Activated CD8-positive, alpha-beta memory T cell treated with anti-CD3 and anti-CD28 coated beads for 24 hours (primary cell): Measurements from ENCODE around the gene LAMC1.
A peak's percentile ranks its signal among the peaks of the same experiment; 100 is the strongest.

Experiments
- DNase-seq: peaks from one replicate; pipeline ENCODE4 v3.0.0-alpha.2; 2020

Gene LAMC1

DNA sequence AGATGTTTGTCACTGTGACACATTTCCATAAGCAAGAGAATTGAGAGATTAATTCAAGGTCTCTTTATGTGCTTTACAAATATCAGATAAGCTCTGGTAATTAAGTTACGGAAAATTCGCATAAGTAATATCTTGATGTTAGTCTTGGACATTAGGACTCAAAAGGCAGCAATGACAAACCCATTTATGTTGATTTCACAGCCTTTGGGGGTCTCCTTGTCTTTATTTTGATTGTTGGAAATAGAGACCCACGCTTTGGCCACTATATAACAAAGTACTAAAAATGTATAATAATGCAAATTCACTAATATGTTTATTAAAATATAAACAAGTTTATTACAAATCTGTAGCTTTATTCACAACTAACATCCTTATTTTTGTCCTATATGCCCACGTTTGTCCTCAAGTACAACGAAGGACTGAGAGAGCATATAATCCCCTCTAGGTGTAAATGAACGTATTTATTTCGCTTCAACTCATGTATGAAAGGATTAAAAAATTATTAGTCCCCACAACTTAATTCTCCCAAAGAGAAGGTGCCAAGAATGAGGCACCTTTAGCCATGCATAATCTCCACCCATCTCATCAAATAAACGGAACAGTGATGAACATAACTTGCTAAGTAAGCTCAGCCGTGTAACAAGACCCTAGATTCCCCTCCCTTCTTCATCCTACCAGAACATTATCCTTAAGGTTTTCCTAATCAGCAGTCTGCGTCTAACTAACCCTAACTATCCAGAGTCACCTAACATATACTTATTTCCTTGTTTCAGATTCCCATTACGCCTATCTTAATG, 1.6 kb upstream of the LAMC1 start:
- DNase-seq = no peak

DNA sequence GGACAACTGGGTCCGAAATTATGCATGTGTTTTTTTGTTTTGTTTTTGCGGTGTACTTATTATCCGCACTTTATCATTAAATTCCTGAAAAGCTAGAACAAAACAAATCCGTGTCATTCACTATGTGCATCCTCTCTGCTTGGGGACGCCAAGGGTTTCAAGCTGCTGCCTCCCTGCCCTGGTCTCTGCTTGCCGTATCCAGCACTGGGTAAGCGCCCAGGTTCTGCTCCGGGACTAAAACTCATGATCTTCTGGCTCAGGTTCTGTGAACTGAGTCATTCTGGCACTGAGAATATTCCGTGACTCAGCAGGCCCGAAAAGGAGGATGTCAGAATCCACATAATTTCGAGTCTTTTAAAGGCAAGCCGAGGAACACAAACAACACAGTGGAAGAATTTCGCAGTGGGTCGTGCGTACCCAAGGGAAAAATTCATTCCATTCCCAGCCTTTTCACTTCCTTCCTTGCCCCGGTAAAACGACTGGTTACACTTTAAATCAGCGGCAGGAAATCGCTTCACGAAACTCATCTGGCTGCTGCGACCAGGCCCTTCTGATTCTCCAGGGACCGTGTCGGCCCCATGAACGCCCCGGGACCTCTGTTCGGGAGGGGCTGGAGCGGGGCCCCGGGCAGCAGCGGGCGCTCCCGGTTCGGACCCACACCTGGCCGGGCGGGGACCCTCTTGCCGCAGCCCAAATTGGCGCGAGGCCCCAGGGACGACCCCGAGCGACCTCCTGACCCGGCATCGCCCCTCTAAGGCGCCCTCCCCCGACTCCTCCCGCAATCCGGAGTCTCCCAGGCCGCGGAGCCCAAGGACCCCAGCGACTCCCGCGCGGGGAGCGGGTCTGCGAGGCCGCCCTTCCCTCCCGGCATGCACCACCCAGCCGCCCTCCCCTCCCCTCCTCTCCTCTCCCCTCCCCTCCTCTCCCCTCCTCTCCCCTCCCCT, 746 bp upstream of the LAMC1 start:
- DNase-seq = peak; percentile 60

DNA sequence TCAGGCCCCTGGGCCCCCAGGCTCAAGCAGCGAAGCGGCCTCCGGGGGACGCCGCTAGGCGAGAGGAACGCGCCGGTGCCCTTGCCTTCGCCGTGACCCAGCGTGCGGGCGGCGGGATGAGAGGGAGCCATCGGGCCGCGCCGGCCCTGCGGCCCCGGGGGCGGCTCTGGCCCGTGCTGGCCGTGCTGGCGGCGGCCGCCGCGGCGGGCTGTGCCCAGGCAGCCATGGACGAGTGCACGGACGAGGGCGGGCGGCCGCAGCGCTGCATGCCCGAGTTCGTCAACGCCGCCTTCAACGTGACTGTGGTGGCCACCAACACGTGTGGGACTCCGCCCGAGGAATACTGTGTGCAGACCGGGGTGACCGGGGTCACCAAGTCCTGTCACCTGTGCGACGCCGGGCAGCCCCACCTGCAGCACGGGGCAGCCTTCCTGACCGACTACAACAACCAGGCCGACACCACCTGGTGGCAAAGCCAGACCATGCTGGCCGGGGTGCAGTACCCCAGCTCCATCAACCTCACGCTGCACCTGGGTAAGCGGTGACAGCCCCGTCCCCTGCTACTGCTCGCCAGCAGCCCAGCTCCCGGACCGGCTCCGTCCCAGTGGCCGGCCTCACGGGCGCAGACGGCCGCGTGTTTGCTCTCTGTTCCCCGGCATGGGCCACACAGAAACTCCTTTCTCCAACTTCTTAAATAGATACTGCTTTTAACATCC, 539 bp downstream of the LAMC1 start:
- DNase-seq = peak; percentile 72

DNA sequence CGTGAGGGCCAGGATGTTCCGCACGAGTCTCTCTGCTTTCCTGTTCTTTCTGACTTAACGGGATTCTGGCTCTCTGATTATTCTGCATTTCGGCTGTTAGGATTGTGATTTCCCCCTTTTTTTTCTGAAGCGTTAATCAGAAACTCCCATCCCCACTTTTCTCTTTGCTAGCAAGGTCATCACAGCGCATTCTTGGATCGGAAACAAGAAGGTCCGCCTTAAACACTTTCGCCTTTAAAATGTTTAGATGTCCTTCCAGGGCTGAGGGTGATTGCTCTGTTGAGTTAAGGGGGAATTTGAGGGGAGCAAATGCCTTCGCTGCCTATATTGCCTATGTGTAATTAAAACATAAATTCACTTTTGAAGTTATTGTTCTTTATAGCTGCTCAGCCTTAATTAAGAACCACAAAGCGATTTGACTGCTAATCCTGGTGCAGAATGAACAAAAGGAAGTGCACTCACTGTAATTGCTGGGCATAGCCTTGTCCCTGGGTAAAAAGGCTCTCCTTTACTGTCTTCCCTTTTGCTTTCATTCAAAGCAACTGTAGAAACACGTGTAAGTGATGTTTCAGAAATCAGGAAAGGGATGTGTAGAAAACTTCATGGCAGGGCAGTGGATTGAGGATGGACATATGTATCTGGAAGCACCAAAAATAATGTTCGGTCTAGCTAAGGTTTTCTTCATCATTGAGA, 1.2 kb downstream of the LAMC1 start:
- no peak for DNase-seq

DNA sequence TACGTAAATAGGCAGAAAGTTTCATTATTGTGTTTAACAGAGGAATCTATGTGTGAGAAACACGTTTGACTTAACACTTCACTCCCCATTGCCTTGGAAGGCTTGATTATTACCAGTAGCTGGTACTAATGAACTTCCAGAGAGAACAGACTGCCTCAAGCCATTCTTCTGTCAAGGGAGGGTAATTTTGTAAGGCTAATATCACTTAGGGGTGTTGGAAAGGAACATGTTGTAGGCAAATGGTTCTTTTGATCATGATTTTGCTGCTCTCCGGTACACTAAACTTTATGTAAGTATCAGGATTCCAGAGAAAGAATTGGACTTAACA, 1.8 kb downstream of the LAMC1 start:
- no peak for DNase-seq

DNA sequence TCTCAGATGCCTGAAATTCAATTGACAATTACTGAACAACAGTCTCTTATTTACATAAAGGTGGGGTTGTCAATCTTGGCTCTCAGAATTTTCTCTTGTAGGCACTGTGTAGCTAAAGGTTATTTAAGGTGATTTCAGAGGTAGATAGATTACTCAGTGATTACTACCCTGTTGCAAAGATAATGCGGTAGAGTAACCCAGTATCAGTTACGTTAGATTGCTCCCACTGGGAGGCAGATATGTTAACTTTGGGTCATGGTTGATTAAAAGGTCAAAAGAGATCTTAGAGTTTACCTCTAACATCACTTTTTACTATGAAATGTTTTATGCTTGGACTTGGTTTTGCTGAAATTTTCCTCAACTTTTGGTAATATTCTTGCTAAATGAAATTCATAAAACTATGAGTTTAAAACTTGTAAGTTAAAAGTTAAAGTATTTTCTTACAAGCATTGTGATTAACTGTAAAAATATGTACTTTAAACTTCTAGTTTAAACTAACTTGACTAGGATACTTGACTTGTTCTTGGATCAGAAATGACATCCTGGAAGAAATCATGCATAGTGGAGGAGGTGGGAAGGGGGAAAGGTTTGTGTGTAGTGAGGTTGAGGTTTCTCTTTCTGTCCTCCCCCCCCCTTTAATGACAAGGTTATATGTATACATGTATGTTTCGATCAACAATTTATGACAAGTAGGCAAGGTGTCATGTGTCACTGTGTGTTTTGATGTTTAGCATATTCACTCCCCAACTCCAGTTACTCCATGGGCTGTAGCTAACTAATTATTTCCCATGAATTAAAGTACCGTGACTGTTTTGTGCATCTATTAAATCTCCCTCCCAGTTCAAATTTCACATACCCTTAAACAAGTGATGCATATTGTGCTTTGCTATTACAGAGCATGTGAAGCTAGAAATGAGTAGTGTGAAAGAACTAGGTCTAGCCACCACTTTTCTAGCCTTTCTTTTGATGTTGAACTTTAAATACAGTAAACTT, 2.9 kb downstream of the LAMC1 start:
- DNase-seq = no peak

DNA sequence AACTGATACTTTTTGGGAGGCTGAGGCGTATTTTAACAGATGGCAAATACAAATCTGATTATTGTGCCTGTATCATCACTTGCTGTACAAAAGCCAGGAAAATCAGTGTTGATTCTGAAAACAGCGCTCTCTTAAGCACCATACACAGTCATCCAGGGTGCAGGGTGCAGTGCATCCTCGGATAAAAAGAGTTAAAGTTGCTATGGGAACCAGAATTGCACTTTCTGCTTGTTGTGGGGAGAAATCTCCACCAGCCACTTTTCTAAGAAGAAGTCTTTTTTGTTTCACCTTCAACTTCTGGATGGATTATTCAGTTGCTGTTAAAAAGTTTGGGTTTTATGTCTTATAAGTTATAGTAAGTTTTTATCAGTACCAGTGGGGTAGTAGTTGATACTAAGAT, 3.8 kb downstream of the LAMC1 start:
- no peak for DNase-seq

DNA sequence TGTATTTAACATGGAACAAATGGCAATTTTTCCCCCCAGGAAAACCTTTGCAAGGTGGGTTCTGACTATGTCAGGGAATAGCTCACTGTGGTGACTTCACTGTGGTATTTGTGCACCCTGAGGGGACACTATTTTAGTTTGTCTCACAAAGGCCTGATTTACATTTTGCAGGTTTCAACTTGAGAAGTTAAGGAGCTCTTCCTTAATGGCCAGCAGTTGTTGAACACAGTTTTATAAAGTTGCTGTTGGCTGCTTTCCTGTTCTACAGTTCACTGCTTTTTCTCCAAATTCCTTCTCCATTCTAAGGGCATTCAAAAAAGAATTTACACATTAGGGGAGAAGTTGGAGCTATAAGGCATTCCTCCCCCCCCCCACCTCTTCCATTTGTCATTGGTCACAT, 4.6 kb downstream of the LAMC1 start:
- no peak for DNase-seq

DNA sequence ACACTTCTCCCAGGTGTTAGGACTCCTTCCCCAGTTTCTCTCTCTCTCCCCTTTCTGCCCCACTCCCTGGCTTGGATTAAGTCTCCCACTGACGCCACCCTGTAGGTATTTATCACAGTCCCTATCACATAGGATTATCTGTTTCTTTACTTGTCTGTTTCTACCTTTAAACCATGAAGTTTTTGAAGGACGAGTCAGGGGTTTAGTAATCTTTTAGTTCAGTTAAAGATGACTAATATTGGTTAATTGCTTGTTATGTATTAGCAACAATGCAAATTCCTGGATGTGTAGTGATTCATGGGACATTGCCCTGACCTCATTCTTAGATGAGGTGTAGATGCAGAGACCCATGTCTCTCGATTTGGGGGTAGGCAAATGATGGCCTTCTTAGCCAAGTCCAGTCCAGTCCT, 6.4 kb downstream of the LAMC1 start:
- no peak for DNase-seq

DNA sequence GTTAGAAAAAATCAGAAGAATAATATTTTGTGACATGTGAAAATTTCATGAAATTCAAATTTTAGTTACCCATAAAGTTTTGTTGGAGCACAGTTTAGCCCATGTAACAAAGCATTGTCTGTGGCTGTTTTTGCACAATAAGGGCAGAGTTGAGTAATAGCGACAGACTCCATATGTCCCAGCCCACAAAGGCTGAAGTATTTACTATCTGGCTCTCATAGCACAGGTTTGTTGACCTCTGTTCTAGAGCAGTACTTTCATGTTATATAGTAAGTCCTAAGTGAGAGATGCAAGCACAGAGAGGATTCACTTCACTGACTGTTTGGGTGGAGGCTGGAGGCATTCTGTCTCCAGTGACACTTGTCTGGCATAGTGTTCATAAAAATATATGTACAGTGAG, 6.8 kb downstream of the LAMC1 start:
- no peak for DNase-seq

DNA sequence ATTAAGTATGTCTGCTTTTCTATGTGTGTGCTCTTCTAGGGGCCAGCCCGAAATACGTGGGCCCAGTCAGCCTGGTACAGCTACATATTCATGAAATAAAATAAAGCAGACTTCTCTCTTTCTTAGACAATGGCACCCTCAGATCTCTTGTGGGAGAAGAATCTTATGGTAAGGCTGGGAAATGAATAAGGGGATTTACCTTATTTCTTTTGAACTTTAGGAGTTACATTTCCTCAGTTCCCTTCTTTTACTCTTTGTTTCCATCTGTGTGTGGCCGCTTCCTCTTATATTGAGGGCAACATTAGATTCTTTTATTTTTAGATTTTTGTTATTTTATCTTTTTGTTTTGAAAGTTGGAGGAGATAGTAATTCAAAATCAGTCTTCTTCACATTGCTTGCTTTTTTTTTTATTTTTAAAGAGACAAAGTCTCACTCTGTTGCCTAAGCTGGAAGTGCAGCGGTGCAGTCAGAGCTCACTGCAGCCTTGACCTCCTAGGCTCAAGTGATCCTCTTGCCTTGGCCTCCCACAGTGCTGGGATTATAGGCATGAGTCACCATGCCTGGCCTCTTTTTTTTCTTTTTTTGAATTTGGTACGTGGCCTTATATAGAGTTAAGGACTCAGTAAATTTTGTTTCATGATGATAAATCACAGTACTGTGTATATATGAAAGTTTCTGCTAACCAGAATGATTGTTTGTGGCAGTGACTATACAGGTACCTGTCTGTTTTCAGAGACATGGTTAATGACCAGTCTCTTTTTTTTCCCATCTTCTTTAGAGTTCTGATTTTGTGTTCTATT, 9.1 kb downstream of the LAMC1 start:
- DNase-seq = no peak

DNA sequence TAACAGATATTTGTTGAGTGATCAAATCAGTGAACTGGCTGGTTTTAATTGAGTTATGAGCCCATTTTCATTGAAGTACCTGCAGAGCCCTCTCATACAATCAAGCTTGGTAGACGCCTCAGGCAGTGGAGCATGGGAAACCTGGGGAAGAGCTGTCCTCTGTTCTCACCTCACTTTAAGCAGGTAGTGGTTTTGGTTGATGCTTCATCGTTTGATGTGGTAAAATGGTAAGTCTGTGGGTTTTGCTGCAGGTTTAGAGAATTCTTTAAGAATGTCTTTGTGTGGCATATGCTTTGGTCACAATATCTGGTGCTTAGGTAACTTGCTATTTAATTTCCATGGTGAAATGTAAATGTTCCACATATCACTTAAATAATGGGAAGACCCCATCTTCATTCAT, 10.0 kb downstream of the LAMC1 start:
- DNase-seq = no peak

DNA sequence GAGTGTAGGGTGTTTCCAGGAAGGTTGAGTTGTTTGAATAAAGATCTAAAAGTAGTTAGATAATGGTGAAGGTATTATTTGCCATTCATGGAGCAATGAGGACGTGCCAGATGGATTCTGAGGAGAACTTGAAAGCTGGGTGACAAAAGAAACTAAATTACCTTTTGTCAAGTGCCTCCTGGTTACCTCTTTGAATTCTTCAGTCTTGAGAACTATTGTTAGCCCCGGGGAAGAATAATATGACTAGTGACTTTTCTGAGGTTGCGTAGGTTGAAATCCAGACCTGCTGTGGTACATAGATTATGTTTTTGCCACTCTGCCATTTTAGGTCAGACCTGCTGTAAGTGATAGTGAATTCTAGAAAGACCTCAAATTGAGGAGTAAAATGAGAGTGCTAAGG, 11.5 kb downstream of the LAMC1 start:
- no peak for DNase-seq

DNA sequence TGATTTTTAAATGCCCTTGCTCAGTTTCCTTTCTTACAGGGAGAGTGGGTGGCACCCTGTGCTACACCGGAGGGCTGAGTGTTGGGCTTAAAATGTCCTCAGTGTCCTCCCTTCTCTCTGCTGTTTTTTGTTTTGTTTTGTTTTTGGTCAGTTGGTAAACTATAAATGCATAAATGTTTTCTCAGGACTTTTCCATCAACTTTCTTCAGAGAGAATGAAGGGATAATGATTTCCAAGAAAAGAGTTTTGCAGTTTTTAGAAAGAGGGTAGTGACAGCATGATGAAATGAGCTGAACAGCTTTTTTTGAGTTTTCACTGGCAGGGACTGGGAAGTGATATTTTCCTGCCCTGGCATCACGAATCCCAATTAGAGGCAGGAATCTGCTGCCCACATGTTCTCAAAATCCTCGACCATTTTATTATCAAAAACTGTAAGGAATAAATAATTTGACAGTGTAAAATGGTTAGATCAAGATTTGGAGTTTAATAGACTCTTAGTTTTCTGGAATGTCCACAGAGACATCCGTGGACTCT, 15.2 kb downstream of the LAMC1 start:
- DNase-seq = no peak

DNA sequence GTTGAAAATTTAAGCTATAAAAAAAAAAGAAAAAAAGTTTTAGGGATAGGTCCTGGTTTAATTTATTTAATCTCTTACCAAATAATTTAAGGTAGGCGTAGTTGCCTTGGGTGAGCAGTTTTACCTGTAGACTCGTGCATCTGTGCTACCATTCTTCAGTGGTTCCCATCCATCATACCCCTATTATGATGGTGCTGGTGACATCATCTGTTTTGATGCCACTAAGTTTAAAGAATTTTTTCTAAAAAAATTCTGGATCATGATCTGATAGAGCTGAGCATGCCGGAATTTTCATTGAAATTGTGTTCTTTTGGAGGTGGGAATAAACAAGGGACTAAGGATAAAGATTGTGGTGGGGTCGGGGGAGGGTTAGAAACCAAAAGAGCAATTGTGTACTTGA, 15.7 kb downstream of the LAMC1 start:
- DNase-seq = no peak

DNA sequence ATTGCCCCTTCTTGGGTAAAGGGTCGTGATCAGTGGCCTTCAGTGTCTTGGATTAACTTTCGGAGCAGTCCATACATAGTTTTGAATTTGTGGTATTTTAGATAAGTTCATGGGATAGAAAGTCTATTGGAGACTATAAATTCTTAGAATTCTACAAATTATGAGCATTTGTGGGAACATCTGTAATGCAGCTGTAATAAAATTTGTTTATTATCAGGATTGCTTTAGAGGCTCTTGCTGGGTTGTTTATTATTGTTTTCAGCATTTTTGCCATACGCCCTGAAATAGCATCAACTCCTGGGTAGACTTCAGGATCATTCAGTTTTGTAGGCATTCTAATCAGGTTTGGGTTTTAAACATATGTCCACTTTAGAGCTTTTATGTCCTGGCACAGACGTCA, 16.1 kb downstream of the LAMC1 start:
- no peak for DNase-seq

DNA sequence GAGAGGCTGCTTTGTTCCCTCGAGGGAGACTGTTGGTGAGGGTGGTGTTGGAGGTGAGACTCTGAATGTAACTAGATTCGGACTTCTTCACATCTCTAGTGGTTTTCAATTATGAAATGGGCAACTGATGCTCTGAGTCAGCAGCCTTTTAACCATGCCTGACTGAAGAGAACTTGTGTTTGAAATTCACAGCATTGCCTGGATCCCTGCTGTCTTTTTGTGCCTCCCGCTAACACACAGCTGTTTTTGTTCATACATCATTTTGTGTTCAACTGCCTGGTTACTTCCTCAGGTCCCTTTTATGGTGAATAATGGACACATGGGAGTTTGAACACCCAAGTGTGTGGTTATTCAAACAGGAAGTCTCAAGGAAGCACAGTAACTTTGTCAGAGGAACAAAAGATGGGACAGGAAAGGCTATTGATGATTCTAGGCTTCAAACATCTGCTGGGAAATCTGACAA, 16.8 kb downstream of the LAMC1 start:
- no peak for DNase-seq

DNA sequence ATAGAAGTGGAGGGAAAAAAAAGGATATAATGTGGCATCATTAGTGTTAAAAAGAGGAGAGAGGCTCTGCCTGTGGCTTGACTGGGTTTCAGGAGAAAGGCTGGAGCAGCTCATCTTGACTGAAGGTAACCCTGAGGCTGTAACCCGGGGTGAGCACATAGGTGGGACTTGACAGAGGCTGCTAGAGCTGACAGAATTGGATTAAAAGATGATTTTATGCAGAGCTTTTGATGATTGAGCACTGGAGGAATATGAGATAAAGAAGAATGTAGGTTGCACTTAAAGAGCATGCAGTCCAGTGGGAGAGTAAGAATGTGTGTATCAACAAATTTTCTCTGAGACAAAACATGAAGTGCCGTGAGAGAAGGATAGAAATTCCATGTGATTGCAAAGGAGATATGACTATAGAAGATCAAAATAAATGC, 17.3 kb downstream of the LAMC1 start:
- no peak for DNase-seq

DNA sequence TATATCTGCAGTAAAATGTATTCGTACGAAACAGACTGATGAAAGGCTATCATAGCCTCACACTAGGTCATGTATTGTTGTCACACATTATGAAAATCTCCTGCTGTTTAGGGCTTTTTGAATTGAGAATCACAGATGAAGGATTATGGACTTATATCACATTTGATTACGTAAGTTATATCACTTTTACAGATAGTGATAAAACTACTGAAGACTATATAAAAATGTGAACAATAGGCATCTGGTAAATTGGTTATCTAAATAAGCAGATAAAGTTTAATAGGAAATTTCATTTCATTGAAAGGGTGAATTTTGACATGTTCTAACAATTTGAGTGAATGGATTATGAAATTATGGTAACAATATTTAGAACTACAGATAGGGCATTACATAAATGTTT, 20.0 kb downstream of the LAMC1 start:
- DNase-seq = no peak
